ENCODE results near the gene FHL2. TPM values are rescaled to one million over a fixed set of nuclear protein-coding genes. Genes with fewer than 3 reads are reported as not detected.

FHL2 gene
- total and polyA plus RNA-seq, 2 of the 13 experiments (the other 11 are each of a cell fraction or from before 2014, with no cell fraction given), result 1.9 to 74.8 TPM

GRCh38 chr2:105337122-105338019 lies 61.5 kb downstream of the FHL2 start, which contains the start of gene C2orf49 (continued):
- TF ChIP-seq POLR2AphosphoS2 (IDR thresholded peaks at IDR 0.05; ENCODE audit: low read depth, low read length) (peak; percentile 81; the same call in 1 of the 2 replicates), BORCS8-MEF2B (CRISPR knock-in tag; IDR thresholded peaks at IDR 0.05) (peak; percentile 73), ZBTB3 (CRISPR knock-in tag; IDR thresholded peaks at IDR 0.05; ENCODE audit: borderline replicate concordance, low read depth) (no peak), ZNF282 (IDR thresholded peaks at IDR 0.05; ENCODE audit: partially characterized antibody) (no peak), MXD4 (CRISPR knock-in tag; IDR thresholded peaks at IDR 0.05) (peak; percentile 83), KAT7 (CRISPR knock-in tag; IDR thresholded peaks at IDR 0.05; ENCODE audit: borderline replicate concordance) (no peak), PTBP1 (IDR thresholded peaks at IDR 0.05; ENCODE audit: low read depth, low read length, poor library complexity, severe bottlenecking) (peak; percentile 86), ZNF713 (CRISPR knock-in tag; IDR thresholded peaks at IDR 0.05) (no peak), FOXM1 (CRISPR knock-in tag; IDR thresholded peaks at IDR 0.05) (no peak), HMG20B (CRISPR knock-in tag; conservative IDR thresholded peaks at IDR 0.05) (no peak), SRSF4 (IDR thresholded peaks at IDR 0.05; ENCODE audit: low read depth, low read length, poor library complexity, severe bottlenecking) (no peak), ZFP82 (CRISPR knock-in tag; IDR thresholded peaks at IDR 0.05; ENCODE audit: borderline replicate concordance) (no peak), EP300 (IDR thresholded peaks at IDR 0.05; ENCODE audit: low read depth in 2 of 2, low read length in 2 of 2) (peak in 1 of 2 experiments; percentile 68; a peak in 2 of 4 replicates), EP300 (CRISPR knock-in tag; IDR thresholded peaks at IDR 0.05; ENCODE audit: borderline replicate concordance) (0 out of 2 replicates have a peak, but pooled peaks have one; percentile 31), ATF2 (CRISPR knock-in tag; IDR thresholded peaks at IDR 0.05) (peak; percentile 62; the same call in 1 of the 2 replicates), ZBTB21 (CRISPR knock-in tag; IDR thresholded peaks at IDR 0.05) (peak; percentile 73; the same call in 1 of the 2 replicates), ISL2 (CRISPR knock-in tag; IDR thresholded peaks at IDR 0.05) (peak; percentile 13; the same call in 1 of the 2 replicates), ZNF205 (CRISPR knock-in tag; IDR thresholded peaks at IDR 0.05) (peak; percentile 49; the same call in 1 of the 2 replicates), ZNF644 (CRISPR knock-in tag; IDR thresholded peaks at IDR 0.05; ENCODE audit: low read depth) (no peak), MLLT10 (CRISPR knock-in tag; IDR thresholded peaks at IDR 0.05) (no peak), RFXAP (CRISPR knock-in tag; IDR thresholded peaks at IDR 0.05; ENCODE audit: borderline replicate concordance) (peak; percentile 39; the same call in 1 of the 2 replicates), GMEB1 (CRISPR knock-in tag; IDR thresholded peaks at IDR 0.05; ENCODE audit: borderline replicate concordance) (peak; percentile 86), PLRG1 (conservative IDR thresholded peaks at IDR 0.05) (no peak), ZNF567 (CRISPR knock-in tag; IDR thresholded peaks at IDR 0.05; ENCODE audit: borderline replicate concordance) (no peak), GABPA (IDR thresholded peaks at IDR 0.05; ENCODE audit: low read depth, low read length) (peak; percentile 88), GABPA (CRISPR knock-in tag; IDR thresholded peaks at IDR 0.05; ENCODE audit: low read depth) (peak; percentile 96), MED1 (CRISPR knock-in tag; IDR thresholded peaks at IDR 0.05) (no peak; the same call in none of the 2 replicates), ZNF780A (CRISPR knock-in tag; IDR thresholded peaks at IDR 0.05) (no peak)

Data from HepG2 (cell line).